Upper lobe of right lung (tissue), 1 donor: ENCODE measurements around the gene FARP2. TPM values are rescaled to one million over a fixed set of nuclear protein-coding genes. Genes with fewer than 3 reads are reported as not detected.

Source experiments
- ATAC-seq: fragments of 200-7000 bp; cut with Tn5 transposase; one replicate; pipeline ENCODE4 v1.9.1; 2020; ENCODE audit warnings: mild to moderate bottlenecking, moderate library complexity
- DNase-seq: peaks from one replicate; pipeline ENCODE4 v3.0.0-alpha.2; 2020
- H3K27ac ChIP-seq: fragments of 200-600 bp; one replicate; pipeline ENCODE4 v1.8.0; 2022
- H3K27me3 ChIP-seq: fragments of 200-600 bp; one replicate; pipeline ENCODE4 v1.8.0; 2022; ENCODE audit warnings: mild to moderate bottlenecking
- H3K36me3 ChIP-seq: fragments of 200-600 bp; one replicate; pipeline ENCODE4 v1.8.0; 2022
- H3K4me1 ChIP-seq: fragments of 200-600 bp; one replicate; pipeline ENCODE4 v1.8.0; 2022
- H3K4me3 ChIP-seq: fragments of 200-600 bp; one replicate; pipeline ENCODE4 v1.8.0; 2022; ENCODE audit warnings: mild to moderate bottlenecking
- H3K9me3 ChIP-seq: fragments of 200-600 bp; one replicate; pipeline ENCODE4 v1.8.0; 2022
- intact Hi-C: fragments of 100-400 bp; cut with DNase I; formaldehyde crosslinking; loops from one replicate; pipeline ENCODE4 v1.11.0; 2022
- total RNA-seq: library from RNA; stranded (reverse); fragmentation: NEBNext Ultra II Directional; extraction: Animal tissue kit (Norgen Biotek cat#: 25700); gene quantifications from one replicate; pipeline ENCODE4 v1.2.1, GENCODE V29; 2021
- TF ChIP-seq, protein P1 (sequence below): fragments of 200-600 bp; IDR thresholded peaks from one replicate; pipeline ENCODE4 v1.8.0; 2022; ENCODE audit warnings: antibody characterized with exemption
- donor health status: DM: no; HTN: yes; CAD: no; lungs with severe emphysema.

Gene FARP2
- total RNA-seq, 1 donor from 2014 or later: 48.6 TPM

DNA sequence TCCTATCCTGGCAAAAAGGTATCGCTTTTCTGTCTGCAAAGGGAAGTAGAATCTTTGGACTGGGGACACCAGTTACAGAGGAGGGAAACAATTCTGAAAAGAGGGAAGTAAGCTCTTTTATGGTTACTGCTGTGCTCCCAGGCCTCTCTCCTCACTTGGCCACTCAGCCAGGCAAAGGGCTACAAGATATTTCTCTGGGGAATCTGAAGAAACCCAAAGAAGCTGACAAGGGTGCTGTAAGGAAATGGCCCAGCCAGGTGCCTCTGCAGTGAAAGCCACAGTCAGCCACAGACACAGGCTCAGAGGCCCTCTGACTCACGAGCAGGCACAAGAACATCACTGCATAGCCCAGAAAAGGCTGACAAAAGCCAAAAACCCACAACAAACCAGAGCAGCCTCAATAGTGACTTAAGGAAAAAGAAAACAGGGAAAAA is 46.4 kb upstream of the FARP2 start:
- Histone ChIP-seq H3K27me3 (no peaks in the 10 kb centered on the region), H3K27ac (no peak overlapping the region), H3K36me3 (no peaks in the 10 kb centered on the region), H3K4me1 (peaks cover 18% of the 10 kb centered on the region), H3K4me3 (no peak overlapping the region), H3K9me3 (no peaks in the 10 kb centered on the region)
- intact Hi-C loops: no loop called here
- TF ChIP-seq, protein P1, sequence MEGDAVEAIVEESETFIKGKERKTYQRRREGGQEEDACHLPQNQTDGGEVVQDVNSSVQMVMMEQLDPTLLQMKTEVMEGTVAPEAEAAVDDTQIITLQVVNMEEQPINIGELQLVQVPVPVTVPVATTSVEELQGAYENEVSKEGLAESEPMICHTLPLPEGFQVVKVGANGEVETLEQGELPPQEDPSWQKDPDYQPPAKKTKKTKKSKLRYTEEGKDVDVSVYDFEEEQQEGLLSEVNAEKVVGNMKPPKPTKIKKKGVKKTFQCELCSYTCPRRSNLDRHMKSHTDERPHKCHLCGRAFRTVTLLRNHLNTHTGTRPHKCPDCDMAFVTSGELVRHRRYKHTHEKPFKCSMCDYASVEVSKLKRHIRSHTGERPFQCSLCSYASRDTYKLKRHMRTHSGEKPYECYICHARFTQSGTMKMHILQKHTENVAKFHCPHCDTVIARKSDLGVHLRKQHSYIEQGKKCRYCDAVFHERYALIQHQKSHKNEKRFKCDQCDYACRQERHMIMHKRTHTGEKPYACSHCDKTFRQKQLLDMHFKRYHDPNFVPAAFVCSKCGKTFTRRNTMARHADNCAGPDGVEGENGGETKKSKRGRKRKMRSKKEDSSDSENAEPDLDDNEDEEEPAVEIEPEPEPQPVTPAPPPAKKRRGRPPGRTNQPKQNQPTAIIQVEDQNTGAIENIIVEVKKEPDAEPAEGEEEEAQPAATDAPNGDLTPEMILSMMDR: no peak
- no peak for DNase-seq
- ATAC-seq: peak; percentile 66

DNA sequence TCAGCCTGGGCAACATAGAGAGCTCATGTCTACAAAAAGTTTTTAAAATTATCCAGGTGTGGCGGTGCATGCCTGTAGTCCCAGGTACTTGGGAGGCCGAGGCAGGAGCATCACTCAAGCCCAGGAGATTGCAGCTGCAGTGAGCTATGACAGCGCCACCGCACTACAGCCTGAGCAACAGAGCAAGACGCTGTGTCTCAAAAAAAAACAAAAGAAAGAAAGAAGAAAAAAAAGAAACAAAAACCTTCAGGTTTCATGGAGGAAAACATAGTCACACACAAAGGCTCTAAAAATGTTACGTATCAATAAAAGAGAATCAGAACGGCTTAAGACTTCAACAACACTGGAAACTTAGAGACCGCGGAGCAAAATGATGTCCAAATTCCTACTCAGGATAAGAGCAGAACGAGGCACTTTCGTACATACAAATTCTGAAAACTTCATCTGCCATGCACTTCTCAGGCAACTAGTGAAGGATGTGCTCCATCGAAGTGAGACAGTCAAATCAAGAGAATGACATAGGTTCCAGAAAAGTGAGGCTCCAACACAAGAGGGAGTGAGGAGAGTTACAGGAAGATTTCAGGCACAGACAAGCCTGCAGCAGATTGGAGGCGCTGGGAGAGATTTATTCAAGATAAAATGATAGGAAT is 45.0 kb upstream of the FARP2 start:
- ATAC-seq: no peak
- H3K9me3 ChIP-seq: no peaks in the 10 kb centered on the region
- H3K4me3 ChIP-seq: no peak overlapping the region
- intact Hi-C loops: no loop called here
- DNase-seq: no peak
- no peak overlapping the region for H3K27ac ChIP-seq
- H3K36me3 ChIP-seq: no peaks in the 10 kb centered on the region
- TF ChIP-seq, protein P1: no peak
- peaks cover 18% of the 10 kb centered on the region for H3K4me1 ChIP-seq
- H3K27me3 ChIP-seq: no peaks in the 10 kb centered on the region

DNA sequence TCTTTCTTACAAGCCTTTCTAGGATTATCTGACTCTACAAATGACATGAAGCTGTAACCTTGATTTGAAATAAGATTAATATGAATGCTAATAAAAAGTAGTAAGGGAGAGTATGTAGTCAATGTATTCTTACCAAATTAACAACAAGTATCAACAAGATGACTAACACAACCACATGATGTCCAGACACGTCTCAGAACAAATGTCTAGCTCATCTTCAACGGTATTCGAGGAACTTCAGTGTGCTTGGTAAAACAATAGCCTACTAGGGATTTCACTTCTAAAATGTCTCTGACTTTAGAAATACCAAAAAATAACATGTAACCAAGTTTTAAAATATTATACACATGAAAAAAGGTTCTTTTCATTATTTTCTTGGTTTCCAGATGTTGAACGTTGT is 44.0 kb upstream of the FARP2 start:
- H3K4me1 ChIP-seq: peaks cover 22% of the 10 kb centered on the region
- H3K4me3 ChIP-seq: no peak overlapping the region
- TF ChIP-seq, protein P1: no peak
- no peaks in the 10 kb centered on the region for H3K27me3 ChIP-seq
- no peaks in the 10 kb centered on the region for H3K9me3 ChIP-seq
- intact Hi-C loops: no loop called here
- H3K27ac ChIP-seq: no peak overlapping the region
- DNase-seq (no peak), ATAC-seq (no peak)
- H3K36me3 ChIP-seq: no peaks in the 10 kb centered on the region

- no peak for DNase-seq
- Histone ChIP-seq H3K4me1 (peaks cover 37% of the 10 kb centered on the region), H3K27ac (peak overlapping the region; percentile 99), H3K36me3 (no peaks in the 10 kb centered on the region), H3K9me3 (no peaks in the 10 kb centered on the region), H3K4me3 (peak overlapping the region; percentile 84), H3K27me3 (no peaks in the 10 kb centered on the region)
- TF ChIP-seq, protein P1: no peak
- no peak for ATAC-seq
- intact Hi-C loops: no loop called here
Observed at GRCh38 chr2:241313543-241314095, 42.5 kb upstream of the FARP2 start.

DNA sequence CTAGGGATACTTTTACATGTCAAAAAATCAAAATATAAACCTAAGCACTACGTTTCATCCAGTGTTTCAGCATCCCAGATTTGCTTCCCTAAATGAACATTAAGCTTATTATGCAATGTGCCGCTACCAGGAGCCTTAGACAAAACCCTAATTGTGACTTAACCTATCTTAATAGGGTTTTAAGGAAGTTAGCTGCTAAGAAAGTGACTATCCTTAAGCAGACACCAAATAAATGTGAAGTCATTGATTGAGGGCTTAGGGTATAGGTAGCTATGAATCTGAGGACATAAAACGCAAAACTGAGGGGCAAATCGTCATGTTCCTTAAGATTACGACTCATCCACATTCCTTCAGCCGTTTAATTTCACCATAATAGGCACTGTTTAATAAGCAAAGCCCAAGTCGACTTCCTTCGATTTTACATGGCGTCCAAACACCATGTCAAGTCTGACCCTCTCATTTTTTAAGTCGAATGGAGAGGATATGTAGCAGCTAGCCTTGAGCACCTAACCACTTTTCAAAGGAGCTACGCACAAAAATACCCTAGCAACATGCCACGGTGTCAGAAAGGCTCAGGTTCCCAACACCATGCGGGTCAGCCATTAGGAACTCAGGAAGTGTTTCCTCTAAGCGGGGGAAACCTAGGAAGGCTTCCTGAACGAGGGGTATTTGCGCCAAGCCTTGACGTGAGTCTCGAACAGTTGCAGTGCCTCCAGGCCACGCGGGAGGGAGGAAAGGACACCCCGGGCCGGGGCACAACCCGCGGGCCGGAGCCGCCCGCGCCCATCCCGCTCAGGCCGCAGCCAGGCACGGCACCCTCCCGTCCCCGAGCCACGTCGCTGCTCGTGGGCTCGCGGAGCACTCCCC is 41.6 kb upstream of the FARP2 start:
- no peak for DNase-seq
- intact Hi-C loops: no loop called here
- Histone ChIP-seq H3K9me3 (no peaks in the 10 kb centered on the region), H3K36me3 (no peaks in the 10 kb centered on the region), H3K27ac (peak overlapping the region; percentile 99), H3K4me1 (peaks cover 45% of the 10 kb centered on the region), H3K4me3 (peak overlapping the region; percentile 84), H3K27me3 (no peaks in the 10 kb centered on the region)
- TF ChIP-seq, protein P1: no peak
- no peak for ATAC-seq
